Effector CD8-positive, alpha-beta T cell (primary cell): ENCODE data around the gene GRB7.
"Not testable (repeated sequence)": the region's sequence is repeated elsewhere in the genome, so short reads cannot be mapped to it uniquely, and the experiment has no call there.

ENCODE experiments used
- DNase-seq: peaks from one replicate; lab custom pipeline; 2025; lab: John Stamatoyannopoulos, UW

Gene GRB7

DNA sequence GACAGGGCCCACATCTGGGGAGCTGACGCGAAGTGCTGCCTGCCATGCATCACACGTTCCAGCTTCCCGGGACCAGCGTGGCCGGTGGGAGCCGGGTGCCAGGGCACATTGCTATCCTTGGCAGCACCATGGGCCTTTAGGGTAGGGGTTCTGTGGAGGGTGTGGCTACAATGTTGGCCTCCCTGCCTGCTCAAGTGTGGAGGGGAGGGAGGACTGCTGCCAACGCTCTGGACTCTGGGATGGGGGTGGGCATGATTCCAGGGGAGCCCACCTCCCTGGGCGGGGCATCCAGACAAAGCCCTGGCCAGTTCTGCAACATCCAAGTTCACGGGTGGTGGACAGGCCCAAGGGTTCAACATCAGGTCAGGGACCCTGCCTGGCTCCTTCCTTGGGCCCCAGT is 13.9 kb downstream of the GRB7 start:
- no peak for DNase-seq

DNA sequence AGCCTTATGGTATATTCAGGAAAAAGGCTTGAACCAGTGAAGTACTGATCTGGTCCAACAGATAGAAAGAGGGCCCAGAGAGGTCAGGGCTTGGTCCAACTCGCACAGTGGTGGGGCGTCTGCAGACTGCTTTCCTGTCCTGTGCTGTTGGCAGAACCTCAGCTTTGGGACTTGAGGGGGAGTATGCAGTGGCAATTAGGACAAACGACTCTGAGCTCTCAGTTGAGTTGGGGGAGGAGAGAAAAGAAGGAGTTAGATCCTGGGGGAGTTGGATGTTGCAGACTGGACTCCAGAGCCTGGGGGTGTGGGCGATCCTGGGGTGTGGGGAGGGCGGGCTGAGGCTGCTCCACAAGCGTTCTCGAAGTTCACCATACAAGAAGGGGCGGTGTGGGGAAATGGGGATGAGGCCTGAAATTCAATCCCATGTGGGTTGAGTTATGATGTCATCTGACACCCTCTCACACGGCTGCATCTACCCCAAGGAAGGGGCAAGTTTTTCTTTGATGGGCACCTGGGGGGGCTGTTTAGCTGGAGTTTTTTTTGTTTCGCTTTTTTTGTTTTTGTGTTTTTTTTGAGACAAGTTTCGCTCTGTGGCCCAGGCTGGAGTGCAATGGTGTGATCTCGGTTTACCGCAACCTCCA is 14.6 kb downstream of the GRB7 start:
- no peak for DNase-seq

DNA sequence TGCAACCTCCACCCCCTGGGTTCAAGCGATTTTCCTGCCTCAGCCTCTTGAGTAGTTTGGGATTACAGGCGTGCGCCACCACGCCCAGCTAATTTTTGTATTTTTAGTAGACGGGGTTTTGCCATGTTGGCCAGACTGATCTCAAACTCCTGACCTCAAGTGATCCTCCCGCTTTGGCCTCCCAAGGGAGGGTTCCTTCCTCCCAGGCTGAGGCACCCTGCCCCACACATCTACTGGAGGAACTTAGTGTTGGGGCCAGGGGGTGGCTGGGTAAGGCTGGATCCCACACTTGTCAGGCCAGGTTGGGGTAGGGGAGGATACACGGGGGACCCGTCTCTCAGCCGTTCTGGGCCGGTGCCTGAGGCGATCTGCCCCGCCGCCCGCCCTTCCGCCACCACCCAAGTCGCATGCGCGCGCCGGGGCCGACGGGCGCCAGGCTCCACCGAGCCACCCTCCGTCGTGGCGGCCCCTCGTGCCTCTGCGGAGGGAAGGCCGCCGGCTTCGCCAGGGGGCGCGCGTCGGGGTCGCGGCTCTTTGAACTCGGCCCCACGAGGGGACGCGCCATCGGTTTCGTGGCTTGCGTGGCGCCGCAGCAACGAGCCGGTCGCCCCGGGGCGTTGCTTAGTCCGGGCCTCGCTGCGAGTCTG is 15.9 kb downstream of the GRB7 start:
- DNase-seq: peak; percentile 73

DNA sequence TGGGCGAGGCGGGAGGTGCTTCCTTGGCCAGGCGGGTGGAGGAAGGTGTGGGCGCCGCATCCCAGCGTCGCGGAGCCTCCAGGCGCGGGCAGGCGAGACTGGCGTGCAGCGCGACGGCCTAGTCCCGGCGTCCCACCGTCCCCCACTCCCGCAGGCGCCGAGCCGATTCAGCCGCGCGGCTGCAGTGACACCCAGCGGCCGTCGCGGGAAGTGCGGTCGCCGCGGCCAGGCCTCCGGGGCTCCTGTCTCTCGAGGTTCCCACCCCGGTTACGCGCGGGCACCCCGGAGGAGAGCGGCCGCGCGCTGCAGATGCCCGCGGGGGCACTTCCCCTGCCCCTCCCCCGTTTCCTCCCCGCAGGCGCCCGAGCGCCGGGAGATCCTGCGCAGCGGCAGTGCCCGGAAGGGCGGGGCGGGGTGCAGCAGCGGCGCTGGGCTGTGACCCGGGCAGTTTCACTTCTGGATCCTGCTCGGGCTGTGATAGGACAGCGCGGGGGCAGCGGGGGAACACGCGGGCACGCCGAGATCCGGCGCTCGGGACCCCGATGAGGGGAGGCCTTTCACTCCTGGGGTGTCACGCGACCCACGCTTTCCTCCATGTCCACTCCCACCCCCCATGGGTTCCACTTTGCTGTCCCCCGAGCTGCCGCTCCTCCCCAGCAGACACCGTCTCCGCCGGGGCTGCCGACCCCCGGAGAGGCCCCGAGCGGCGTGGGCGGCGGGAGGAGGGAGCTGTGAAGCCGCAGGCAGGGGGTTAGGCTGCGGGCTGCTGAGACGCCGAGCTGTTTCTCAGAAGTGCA is 16.6 kb downstream of the GRB7 start:
- DNase-seq: peak; percentile 91

DNA sequence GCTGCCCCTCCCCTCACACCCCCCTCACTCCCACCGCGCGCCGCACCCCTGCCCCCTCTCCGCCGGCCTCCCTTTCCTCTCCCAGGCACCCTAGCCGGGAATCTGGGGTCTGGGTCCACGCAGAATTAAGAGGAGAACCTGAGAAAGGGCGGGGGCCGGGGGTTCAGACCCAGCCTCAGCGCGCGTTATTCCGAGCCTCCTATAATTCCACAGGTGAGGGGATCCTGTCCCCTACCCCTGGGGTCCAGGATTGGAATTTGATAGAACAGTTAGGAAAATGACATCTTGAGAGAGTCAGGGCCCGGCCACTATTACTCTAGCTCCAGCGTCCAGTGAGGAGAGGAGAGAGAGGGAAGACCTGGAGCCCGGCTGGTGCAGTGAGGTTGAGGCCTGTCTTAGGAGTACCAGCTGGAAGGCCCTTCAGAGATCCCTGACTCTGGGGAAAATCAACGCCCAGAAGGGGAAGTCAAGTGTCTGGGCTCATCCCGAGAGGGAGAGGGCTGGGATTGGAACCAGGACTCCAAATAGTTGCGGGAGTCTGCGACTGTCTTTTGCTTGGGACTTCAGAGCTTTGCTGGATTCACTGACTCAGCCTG is 17.3 kb downstream of the GRB7 start:
- no peak for DNase-seq

DNA sequence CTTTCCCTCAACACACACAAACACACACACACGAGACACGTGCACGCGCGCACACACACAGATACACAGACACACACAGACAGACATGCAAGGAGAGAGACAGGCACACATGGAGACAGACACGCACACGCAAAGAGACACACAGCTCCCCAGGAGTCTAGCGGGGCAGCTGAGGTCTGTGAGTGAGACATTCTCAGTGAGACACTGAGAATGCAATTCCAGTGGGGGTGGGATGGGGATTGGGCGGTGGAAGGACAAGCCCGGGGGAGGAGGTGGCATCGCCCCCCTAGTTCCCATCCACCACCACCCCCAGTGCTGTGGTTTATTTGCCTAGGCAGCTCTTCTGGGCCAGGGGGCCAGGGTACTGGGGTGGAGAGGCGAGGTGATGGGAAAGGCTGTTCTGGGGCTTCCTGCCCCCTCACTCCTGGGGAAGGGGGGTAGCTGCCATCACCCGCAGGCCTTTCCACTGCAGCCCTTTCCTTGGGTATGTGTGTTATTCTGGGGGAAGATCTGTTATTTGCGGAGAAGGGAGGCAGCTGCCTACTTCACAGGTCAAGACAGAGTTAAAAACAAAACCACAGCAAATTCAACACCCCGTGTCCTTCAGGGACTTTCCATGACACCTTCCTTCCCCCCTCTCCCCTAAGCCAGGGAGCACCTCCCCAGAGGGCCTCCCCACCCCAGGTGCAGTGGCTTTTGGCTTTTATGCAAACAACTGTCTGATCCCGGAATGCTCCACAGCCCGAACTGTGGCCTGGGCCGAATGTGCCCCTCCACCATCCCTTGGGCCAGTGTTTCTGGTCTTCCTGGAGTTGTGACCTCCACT is 18.0 kb downstream of the GRB7 start:
- peak; percentile 29 for DNase-seq

DNA sequence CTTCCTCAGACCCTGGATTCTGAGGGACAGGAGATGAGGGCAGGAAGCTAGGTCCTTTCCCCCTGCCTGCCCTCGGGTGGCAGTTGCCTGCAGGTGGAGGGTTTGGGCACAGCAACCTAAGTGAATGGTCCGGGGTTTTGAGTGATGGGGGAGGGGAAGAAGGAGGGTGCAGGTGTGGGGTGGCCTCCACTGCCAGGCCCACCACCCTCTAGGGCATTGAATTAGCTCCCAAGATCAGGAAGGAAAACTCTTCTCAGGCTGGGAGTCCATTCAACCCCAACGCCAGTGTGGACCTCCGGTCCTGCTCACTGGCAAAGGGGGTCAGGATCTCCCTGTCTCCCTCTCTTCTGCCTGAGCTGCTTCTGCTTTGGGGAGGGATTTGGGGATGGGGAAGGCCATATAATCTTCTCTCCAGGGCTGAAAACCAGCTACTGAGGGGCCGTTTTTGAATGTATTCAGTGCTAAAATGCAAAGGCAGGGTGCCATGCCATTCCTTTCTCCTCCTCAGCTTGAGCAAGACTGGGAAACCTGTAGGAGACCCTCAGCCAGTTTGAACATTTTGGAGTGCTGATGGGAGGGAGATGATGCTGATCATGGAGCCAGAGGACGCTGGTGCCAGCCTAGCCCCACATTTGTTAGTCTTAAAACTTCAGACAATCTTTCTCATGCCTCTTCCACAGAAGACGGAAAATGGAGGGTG is 18.8 kb downstream of the GRB7 start:
- no peak for DNase-seq

DNA sequence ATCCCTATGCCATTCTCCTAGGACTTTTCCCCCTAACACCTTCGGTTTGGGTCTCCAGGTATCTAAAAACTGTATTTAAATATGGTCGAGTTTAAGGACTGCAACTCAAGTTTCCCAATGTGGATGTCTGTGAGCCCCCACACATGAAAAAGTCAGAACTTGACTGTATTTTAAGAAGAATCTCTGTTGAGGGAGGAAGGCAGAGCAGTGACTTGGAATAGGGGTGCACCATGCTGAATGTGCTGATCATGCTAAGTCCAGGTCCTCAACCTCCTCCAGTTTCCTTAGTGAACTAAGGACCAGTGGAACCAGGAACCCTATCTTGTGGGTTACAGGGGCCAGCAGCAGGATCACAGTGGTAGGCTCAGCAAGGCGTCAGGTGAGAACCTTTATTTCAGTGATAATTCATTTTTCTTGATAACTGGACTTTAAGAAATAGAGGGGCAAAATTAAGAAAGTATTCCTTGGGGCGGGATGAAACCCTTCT is 19.5 kb downstream of the GRB7 start:
- no peak for DNase-seq

DNA sequence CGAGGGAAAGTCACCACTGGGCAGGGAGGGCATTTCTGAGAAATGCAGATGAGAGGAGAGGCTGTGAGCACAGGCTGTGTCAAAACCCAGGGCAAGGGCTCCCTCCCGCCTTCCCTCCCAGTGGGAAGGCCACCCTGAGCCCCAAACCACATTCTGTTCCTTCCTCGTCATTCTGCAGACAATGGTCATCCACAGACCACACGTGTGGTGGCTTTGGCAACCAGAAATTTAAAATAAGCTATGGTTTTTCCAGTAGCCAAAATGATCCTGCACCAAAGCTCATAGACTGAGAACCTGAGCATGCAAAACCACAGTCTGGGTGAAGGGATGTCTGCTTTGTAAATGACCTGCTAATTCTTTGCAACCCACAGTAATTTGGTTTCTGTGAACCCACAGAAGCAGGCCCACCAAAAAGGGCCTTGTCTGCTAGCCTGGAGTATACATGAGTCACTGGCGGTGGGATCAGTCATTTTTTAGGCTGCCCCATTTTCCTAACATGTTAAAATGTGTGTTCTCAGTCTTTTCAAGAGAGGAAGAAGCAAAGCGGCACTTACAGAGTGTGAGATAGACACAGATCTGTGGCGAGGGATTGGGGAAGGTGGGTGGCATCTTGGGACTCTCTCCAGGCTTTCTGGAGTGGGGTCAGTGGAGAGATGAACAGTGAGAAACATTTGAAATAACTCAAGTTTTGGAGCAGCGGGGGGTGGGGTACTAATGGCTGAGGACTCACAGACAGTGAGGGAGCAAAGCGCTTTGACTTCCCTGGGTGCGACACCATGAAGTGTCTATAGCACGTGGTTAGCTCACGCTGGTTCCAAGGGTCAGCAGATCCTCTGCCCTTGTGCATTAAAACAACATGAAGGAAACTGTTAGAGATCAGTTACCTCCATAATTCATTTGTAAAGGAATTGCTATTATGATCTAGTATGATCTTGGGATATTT is 20.5 kb downstream of the GRB7 start:
- no peak for DNase-seq

DNA sequence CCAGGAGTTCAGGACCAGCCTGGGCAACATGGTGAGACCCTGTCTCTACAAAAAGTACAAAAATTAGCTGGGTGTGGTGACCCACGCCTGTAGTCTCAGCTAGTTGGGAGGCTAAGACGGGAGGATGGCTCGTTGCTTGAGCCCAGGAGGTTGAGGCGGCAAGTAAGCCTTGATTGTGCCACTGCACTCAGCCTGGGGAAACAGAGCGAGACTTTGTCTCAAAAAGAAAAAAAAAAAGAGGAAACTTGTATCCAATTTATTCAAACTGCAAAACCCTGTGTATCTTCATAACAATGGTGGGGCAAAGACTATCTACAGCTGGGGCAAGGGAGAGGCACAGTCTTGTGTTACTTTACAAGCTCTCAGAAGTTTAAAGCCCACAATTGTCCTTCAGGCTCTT is 21.5 kb downstream of the GRB7 start:
- no peak for DNase-seq

DNA sequence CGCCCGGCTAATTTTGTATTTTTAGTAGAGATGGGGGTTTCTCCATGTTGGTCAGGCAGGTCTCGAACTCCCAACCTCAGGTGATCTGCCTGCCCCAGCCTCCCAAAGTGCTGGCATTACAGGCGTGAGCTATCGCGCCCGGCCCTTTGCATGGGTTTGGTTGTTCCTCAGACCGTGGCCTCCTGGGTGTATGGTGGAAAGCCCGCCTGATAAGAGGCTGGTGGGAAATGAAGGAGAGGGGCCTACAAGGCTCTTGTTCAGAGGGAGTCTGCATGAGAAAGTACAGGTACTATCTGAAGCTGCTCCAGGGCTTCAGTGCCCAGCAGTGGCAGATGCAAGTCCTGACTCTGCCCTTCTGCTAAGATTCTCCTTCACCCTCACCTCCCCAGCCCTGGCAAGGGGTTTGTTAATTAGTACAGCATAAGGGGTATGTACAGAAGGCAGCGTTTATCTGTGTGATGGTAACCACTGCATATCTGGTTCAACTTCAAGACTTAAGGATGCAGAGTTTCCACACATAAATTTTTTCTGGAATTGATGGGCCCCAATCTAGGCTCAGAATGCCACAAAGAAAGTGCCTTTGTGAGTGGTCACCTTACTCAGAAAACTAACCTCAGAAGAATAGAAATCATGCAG is 24.2 kb downstream of the GRB7 start:
- DNase-seq: no peak

DNA sequence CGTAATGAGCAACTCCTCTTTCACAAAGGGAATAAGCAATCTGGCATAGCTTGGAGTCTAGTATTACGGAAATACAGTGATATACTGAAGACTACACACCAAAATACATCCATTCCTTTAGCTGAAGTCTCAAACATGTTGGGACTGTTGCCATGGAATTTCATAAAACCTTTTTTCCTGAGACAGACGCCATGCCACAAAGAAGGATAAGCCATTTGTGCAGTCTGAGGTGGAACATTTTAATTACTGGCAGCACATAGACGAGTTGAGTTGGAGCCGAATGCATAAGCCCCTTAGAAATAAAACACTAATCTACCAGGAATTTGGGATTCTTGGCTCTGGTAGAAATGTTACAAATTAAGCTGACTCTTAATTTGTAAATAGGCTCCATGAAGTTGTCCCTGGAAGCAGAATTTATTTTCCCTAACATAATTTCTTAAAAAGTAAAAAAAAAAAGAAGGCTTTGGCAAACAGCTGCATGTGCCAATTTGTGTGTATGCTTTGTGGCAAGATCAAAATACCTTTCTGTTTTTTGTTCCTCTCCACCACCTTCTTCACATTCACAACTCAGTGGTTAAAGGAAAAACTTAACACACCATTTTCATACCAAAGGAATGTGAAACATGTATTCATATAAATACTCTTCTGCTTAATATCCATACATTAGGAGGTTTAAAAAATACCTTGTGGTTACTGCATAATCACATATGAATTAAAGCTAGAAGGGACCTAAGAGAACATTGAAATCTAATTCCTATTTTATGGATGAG is 25.5 kb downstream of the GRB7 start:
- DNase-seq: no peak

DNA sequence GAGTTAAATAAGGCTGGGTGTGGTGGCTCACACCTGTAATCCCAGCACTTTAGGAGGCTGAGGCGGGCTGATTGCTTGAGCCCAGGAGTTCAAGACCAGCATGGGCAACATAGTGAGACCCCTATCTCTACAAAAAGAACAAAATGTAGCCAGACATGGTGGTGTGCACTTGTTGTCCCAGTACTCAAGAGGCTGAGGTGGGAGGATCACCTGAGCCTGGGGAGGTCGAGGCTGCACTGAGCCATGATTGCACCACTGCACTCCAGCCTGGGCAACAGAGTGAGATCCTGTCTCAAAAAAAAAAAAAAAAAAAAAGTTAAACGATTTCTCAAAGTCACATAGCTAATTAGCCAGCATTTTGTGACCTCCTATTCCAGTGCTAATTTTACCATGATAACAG is 26.4 kb downstream of the GRB7 start:
- not testable (repeated sequence) for DNase-seq

DNA sequence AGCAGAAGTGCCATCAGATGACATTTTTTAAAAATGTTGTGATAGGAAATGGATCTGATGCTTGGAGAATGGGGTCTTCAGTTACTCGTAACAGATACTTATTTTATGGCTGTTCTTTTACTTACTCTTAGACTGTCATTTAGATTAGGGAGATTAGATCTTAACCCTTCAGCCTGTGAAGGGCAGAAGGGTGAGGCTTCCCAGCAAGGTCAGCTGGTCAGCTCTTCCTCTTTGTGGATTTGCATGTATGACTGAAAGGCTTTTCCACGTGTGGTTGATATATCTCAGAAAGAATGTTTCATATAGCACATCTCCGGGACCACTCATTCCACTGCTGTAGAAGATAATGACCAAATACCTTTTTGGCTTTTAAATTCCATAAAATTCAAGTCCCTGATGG is 27.4 kb downstream of the GRB7 start:
- no peak for DNase-seq

DNA sequence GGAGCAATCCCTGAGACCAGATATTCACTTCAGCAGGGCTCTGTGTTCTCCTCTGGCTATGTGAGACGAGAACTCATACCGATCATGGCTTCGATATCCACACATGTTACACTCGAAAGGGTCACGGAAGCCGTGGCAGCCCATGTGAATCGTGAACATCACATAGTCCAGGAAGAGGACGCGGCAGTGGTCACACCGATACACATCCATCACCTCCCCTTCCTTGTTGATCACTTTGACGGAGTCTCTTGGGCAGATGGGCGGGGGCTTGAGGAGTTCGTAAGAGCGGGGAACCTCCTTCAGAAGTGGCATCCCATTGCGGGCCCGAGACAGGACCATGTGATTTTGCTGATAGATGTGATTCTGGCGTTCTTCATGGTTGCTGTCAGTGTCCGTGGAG is 28.0 kb downstream of the GRB7 start:
- DNase-seq: no peak

DNA sequence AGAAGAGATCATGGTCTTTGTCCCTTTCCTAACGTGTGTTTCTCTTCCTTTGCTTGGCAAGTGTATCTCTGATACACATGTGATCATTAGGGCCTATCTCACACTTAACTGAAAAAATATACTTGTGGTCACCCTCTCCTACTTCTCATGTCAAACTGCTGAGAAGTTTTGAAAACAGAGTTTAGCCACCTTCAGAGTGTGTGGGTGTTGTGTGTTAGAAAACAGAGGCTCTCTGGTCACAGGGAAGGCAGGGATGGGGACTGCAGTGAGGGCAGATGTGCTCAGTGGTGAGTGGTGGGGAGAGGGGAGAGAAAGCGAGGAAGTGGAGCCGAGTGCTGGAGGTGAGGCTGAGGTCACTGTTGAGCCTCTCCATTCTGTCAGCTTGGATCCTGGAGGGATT is 29.4 kb downstream of the GRB7 start:
- no peak for DNase-seq

DNA sequence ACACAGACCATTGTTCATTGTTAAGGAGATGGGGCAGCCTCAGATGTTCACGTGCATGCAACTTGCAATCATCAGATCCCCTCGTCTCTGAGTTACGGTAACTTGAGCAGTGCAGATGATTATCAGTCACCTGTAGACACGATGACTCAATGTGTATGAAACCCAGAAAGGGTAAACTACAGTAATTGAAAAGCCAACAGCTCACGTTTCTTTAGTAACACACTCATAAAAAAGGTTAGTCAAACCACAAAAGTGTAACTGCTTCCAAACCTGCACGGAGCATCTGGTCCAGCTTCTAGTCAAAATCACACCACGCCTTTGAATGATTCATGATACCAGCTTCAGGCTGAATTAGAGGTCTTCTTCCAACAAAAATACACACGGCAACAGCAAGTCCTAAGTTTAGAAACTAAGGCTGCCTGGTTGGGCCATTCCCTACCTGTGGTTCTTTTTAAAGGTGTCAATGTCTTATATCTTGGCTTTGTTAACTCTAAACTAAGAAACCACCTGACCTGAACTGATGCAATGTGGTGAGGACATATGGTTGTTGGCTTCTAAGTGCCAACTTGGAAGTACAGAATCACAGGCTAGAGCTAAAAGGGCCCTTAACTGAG is 32.3 kb downstream of the GRB7 start:
- DNase-seq: no peak

DNA sequence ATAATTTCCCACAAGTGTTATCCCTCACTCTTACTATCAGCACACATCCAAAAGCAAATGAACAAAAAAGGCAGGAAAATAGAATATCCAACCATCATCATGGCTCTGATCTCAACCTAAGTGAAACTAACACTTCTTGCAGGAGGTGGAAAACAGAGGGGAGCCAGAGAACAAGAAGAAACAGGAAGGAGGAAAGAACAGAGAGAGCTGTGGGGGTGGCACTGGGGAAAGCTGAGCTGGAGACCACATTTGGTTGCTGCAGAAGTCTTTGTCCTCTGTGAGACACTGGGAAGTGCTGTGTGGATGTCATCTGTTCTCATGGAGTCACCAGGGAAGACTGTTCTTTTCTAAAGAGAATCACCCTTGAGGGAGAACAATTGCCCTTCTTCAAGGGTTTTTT is 34.7 kb downstream of the GRB7 start:
- no peak for DNase-seq
